ENCODE data around the gene ZMYM4. TPM values are rescaled to one million over a fixed set of nuclear protein-coding genes. Genes with fewer than 3 reads are reported as not detected.

ZMYM4 gene
- total RNA-seq, 1 experiment from 2014 or later = 66.0 TPM

DNA sequence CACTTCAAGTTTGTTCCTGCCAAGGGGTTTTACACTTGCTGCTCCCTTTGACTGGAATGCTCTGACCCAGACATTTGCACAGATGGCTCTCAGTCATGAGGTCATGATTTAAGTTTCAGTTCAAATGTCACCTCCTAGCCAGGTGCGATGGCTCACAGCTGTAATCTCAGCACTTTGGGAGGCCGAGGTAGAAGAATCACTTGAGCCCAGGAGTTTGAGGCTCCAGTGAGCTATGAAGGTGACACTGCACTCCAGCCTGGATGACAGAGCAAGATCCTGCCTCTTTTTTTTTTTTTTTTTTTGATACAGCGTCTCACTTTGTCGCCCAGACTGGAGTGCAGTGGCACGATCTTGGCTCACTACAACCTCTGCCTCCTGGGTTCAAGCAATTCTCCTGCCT is 4.5 kb upstream of the ZMYM4 start:
- no CpG with 5 or more reads among the region's 5 CpGs for WGBS (ENCODE audit: extremely low coverage, insufficient read length, low lambda C conversion rate)
- H3K18ac ChIP-seq (ENCODE audit: insufficient read length, low read depth, low read length) = no peak overlapping the region
- no peak overlapping the region for H2BK120ac ChIP-seq (ENCODE audit: low read depth, low read length, poor library complexity, severe bottlenecking)
- H3K9ac ChIP-seq (ENCODE audit: extremely low read depth, insufficient read length, low read length) = no peak overlapping the region
- H3K9me3 ChIP-seq (ENCODE audit: control insufficient read depth, low read depth, low read length) = no peaks in the 10 kb centered on the region
- H3K4ac ChIP-seq (ENCODE audit: low read depth, low read length) = no peak overlapping the region
- no peak overlapping the region for H3K14ac ChIP-seq (ENCODE audit: insufficient read depth, low read length)
- H3K56ac ChIP-seq (ENCODE audit: insufficient read length, low read depth, low read length) = no peak overlapping the region
- DNase-seq = no peak
- Mint-ChIP-seq H3K9me3 (peaks cover 0 to 4% of the 10 kb centered on the region in 2 experiments; a peak in 1 of 5 replicates), H3K4me1 (peaks cover 0 to 9% of the 10 kb centered on the region in 2 experiments; a peak in 3 of 4 replicates), H3K36me3 (ENCODE audit: insufficient read depth in 1 of 3, low read depth in 3 of 3) (no peaks in the 10 kb centered on the region), H3K27ac (no peak overlapping the region), H3K4me3 (no peak overlapping the region), H3K27me3 (ENCODE audit: low read depth) (peaks cover 1% of the 10 kb centered on the region; the same call in 1 of the 2 replicates)
- no peak overlapping the region for H3T11ph ChIP-seq (ENCODE audit: low read length)
- H2BK20ac ChIP-seq (ENCODE audit: low read depth, low read length, poor library complexity, severe bottlenecking) = no peak overlapping the region
- H3K4me2 ChIP-seq (ENCODE audit: insufficient read depth, insufficient read length, low read length) = no peak overlapping the region
- no peaks in the 10 kb centered on the region for H3K79me1 ChIP-seq (ENCODE audit: insufficient read depth, low read depth, low read length, poor library complexity, severe bottlenecking)
- H3K27me3 ChIP-seq (ENCODE audit: insufficient read depth, low read length) = no peaks in the 10 kb centered on the region
- no peak overlapping the region for H4K91ac ChIP-seq (ENCODE audit: insufficient read length, low read depth, low read length)
- no peaks in the 10 kb centered on the region for H4K20me1 ChIP-seq (ENCODE audit: control insufficient read depth, insufficient read depth, insufficient read length)
- peaks cover 3% of the 10 kb centered on the region; the same call in 1 of the 2 replicates for H3K4me1 ChIP-seq (ENCODE audit: insufficient read depth, low read length)
- no peaks in the 10 kb centered on the region for H3K23me2 ChIP-seq (ENCODE audit: insufficient read length, low read depth, low read length, poor library complexity, severe bottlenecking)
- H2AK5ac ChIP-seq (ENCODE audit: insufficient read length, low read length) = no peak overlapping the region
- TF ChIP-seq, protein P1, sequence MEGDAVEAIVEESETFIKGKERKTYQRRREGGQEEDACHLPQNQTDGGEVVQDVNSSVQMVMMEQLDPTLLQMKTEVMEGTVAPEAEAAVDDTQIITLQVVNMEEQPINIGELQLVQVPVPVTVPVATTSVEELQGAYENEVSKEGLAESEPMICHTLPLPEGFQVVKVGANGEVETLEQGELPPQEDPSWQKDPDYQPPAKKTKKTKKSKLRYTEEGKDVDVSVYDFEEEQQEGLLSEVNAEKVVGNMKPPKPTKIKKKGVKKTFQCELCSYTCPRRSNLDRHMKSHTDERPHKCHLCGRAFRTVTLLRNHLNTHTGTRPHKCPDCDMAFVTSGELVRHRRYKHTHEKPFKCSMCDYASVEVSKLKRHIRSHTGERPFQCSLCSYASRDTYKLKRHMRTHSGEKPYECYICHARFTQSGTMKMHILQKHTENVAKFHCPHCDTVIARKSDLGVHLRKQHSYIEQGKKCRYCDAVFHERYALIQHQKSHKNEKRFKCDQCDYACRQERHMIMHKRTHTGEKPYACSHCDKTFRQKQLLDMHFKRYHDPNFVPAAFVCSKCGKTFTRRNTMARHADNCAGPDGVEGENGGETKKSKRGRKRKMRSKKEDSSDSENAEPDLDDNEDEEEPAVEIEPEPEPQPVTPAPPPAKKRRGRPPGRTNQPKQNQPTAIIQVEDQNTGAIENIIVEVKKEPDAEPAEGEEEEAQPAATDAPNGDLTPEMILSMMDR (conservative IDR thresholded peaks at IDR 0.05) = no peak
- no peak overlapping the region for H4K8ac ChIP-seq (replicated peaks; ENCODE audit: insufficient read length, low read depth, low read length)
- H3K23ac ChIP-seq (ENCODE audit: insufficient read length, low read depth, low read length) = no peak overlapping the region
- no peak overlapping the region for H4K5ac ChIP-seq (ENCODE audit: insufficient read length, low read depth, low read length)
- H2BK12ac ChIP-seq (ENCODE audit: insufficient read length, low read depth, low read length) = no peak overlapping the region
- H2BK5ac ChIP-seq (ENCODE audit: insufficient read length, low read length) = no peak overlapping the region
- H3K79me2 ChIP-seq (ENCODE audit: insufficient read depth, low read length) = no peaks in the 10 kb centered on the region
- no peak overlapping the region for H3K27ac ChIP-seq (ENCODE audit: insufficient read length, low read depth, low read length)
- H2BK15ac ChIP-seq (ENCODE audit: low read depth, low read length) = no peak overlapping the region
- H2AFZ ChIP-seq (ENCODE audit: low read length) = no peak overlapping the region

All from H9 (cell line).